ENCODE measurements around the gene MOSMO. TPM values are rescaled to one million over a fixed set of nuclear protein-coding genes. Genes with fewer than 3 reads are reported as not detected.

MOSMO gene
- total RNA-seq, 4 donors from 2014 or later, result 8.4 to 68.5 (median 17.2) TPM

DNA sequence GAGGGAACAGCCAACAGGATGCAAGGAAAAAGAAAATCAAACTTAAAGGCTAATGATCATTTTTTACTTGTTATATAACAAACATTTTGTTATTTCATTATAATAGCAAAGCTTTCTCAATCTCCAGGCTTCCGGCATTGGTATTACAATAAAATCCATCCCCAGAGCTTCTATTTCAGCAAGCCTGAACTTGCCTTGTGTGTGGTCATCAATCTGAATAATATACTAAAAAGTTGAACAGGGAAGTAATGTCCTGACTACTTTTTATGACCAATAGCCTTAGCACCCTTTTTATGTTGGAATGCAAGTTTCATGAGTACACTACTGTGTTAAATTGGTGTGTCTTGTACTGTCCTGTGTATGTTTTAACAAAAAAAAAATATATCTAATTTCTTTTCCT, 57.3 kb downstream of the MOSMO start:
- Histone ChIP-seq H3K27ac (no peak overlapping the region), H3K9me3 (no peaks in the 10 kb centered on the region), H3K4me3 (no peak overlapping the region), H3K36me3 (peaks cover 0 to 2% (median 0%) of the 10 kb centered on the region in 4 donors), H3K27me3 (no peaks in the 10 kb centered on the region), H3K4me1 (no peaks in the 10 kb centered on the region)
- intact Hi-C loops (cut with DNase I; ENCODE audit: low total_unique reads), result no loop called here
- 96 to 100% methylated on average over 1 of the region's 1 CpG for WGBS, 2 donors (ENCODE audit: low coverage in 1 of 2)
- TF ChIP-seq POLR2AphosphoS5 (IDR thresholded peaks at IDR 0.05), result no peak
- TF ChIP-seq, protein P1, sequence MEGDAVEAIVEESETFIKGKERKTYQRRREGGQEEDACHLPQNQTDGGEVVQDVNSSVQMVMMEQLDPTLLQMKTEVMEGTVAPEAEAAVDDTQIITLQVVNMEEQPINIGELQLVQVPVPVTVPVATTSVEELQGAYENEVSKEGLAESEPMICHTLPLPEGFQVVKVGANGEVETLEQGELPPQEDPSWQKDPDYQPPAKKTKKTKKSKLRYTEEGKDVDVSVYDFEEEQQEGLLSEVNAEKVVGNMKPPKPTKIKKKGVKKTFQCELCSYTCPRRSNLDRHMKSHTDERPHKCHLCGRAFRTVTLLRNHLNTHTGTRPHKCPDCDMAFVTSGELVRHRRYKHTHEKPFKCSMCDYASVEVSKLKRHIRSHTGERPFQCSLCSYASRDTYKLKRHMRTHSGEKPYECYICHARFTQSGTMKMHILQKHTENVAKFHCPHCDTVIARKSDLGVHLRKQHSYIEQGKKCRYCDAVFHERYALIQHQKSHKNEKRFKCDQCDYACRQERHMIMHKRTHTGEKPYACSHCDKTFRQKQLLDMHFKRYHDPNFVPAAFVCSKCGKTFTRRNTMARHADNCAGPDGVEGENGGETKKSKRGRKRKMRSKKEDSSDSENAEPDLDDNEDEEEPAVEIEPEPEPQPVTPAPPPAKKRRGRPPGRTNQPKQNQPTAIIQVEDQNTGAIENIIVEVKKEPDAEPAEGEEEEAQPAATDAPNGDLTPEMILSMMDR (IDR thresholded peaks at IDR 0.05), result no peak
- TF ChIP-seq EP300 (IDR thresholded peaks at IDR 0.05; ENCODE audit: low read depth), result no peak
- TF ChIP-seq POLR2A (IDR thresholded peaks at IDR 0.05), result no peak
- in situ Hi-C loops (cut with MboI; ENCODE audit: low pct_ligation_motif_present in 1 of 4, low pct_unique_long_range_greater_than_20kb in 1 of 4, low sequenced_read_pairs in 3 of 4), result loop anchor here in 1 of 4 donors (10.0 kb wide), 1 partner anchor 60 kb away; the partner anchor contains the start of genes MOSMO and PDZD9
- no peak for DNase-seq

DNA sequence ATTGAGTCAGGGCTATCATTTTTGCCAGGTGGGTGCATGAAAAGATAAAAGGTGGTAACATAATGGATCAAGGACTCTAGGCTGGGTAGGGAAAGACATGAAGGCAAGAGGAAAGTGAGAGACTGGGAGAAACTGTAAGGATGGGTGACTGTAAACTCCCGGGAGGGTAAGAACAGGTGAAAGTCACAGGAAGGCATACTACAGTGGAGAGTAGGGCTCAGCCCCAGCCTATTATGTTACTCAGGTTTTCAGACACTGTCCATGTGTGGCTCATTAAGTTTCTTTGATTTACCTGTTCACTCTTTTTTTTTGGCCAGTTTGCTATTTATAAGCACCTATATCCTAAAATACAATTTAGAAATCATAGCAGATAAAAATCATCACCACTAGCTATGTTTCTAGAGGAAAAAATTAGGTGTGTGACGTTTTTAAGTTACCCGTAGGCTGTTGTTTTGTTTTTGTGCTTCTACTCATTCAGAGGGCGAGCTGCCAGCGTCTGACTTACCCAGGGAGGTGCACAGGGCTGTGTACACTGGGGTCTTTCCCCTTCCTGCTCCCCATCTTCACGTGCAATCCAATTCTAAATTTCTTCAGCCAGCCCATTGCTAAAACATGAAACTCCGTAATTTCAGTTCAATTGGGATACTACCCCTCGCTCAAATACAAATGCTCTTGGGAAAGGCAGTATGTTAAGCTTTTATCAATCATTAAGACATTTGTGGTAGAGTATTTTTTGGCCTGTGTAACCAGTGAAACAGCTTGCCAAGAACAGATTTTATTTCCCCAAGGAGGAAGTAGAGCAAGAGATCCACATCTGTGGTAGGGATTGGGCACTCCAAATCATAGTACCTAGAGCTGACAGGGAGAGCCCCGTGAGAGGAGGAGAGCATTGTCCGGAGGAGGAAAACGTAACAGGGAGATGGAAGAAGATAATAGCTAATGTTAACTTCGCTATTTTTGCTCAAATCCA, 62.7 kb downstream of the MOSMO start:
- no peak overlapping the region for H3K4me3 ChIP-seq
- H3K27ac ChIP-seq, result no peak overlapping the region
- intact Hi-C loops (cut with DNase I; ENCODE audit: low total_unique reads) (no loop called here), in situ Hi-C loops (cut with MboI; ENCODE audit: low pct_ligation_motif_present in 1 of 4, low pct_unique_long_range_greater_than_20kb in 1 of 4, low sequenced_read_pairs in 3 of 4) (loop anchor here in 2 of 4 donors (5.0 to 10.0 kb wide), 2 partner anchors 73 to 76 kb away; no protein-coding TSS in a partner anchor)
- WGBS, 2 donors (ENCODE audit: low coverage in 1 of 2), result 59 to 69% methylated on average over 9 to 12 of the region's 12 CpGs
- DNase-seq, result no peak
- peaks cover 0 to 2% (median 0%) of the 10 kb centered on the region in 4 donors for H3K36me3 ChIP-seq
- no peaks in the 10 kb centered on the region for H3K27me3 ChIP-seq
- TF ChIP-seq POLR2A (IDR thresholded peaks at IDR 0.05), result no peak
- TF ChIP-seq POLR2AphosphoS5 (IDR thresholded peaks at IDR 0.05), result no peak
- TF ChIP-seq, protein P1 (IDR thresholded peaks at IDR 0.05), result no peak
- no peak for TF ChIP-seq EP300 (IDR thresholded peaks at IDR 0.05; ENCODE audit: low read depth)
- no peaks in the 10 kb centered on the region for H3K4me1 ChIP-seq
- no peaks in the 10 kb centered on the region for H3K9me3 ChIP-seq

DNA sequence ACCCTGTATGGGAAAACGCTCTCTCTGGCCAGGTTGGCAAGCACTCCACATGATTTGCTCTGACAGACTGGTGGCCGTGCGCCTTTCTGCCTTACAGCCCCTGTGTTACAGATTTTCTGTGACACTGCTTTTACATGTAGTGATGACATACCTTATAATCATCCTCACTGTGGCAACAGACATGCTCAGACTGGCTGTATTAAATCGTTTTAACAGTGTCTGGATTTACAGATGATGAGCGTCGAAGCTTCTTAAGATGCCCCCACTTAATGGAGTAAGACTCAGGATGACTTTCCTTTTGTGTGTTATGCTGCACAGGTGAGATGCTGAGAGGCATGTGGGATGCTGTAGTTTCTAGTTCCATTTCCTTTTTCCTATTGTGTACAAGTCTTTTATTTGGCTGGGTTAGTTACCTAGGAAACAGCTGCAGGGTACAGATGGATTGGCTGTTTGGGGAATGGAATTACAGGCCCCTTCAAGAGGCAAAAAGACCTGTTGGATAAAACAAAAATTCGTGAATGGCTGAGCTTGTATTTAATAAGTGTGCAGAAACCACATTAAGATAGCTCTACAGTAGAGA, 63.5 kb downstream of the MOSMO start:
- in situ Hi-C loops (cut with MboI; ENCODE audit: low pct_ligation_motif_present in 1 of 4, low pct_unique_long_range_greater_than_20kb in 1 of 4, low sequenced_read_pairs in 3 of 4) (loop anchor here in 2 of 4 donors (5.0 to 10.0 kb wide), 2 partner anchors 74 to 77 kb away; no protein-coding TSS in a partner anchor), intact Hi-C loops (cut with DNase I; ENCODE audit: low total_unique reads) (no loop called here)
- Histone ChIP-seq H3K27me3 (no peaks in the 10 kb centered on the region), H3K9me3 (no peaks in the 10 kb centered on the region), H3K4me3 (no peak overlapping the region), H3K27ac (no peak overlapping the region), H3K36me3 (peaks cover 0 to 2% (median 0%) of the 10 kb centered on the region in 4 donors), H3K4me1 (no peaks in the 10 kb centered on the region)
- TF ChIP-seq POLR2AphosphoS5 (IDR thresholded peaks at IDR 0.05), result no peak
- no peak for TF ChIP-seq EP300 (IDR thresholded peaks at IDR 0.05; ENCODE audit: low read depth)
- TF ChIP-seq, protein P1 (IDR thresholded peaks at IDR 0.05), result no peak
- TF ChIP-seq POLR2A (IDR thresholded peaks at IDR 0.05), result no peak
- 94 to 95% methylated on average over 7 of the region's 7 CpGs for WGBS, 2 donors (ENCODE audit: low coverage in 1 of 2)
- DNase-seq, result no peak

DNA sequence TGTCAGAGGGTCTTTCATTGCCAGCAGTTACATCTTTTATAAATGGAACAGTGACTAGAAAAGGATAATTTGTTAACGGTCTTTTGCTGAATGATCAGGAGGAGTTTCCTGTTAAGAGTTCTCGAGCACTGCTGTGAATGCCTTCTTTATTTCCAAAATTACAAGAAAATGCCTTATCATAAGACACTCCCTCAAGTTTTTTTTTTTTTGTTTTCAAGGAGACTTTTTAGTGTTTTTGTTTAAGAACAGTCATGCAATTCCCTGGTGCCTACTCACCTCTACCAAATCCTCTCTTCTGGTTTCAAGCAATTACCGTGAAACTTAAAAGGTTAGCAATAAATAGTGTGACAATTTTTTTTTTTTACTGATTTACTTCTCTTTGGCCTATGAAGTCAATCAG, 65.4 kb downstream of the MOSMO start:
- in situ Hi-C loops (cut with MboI; ENCODE audit: low pct_ligation_motif_present in 1 of 4, low pct_unique_long_range_greater_than_20kb in 1 of 4, low sequenced_read_pairs in 3 of 4), result loop anchor here in 2 of 4 donors (5.0 to 10.0 kb wide), 2 partner anchors 76 to 79 kb away; no protein-coding TSS in a partner anchor
- Histone ChIP-seq H3K4me3 (no peak overlapping the region), H3K27me3 (no peaks in the 10 kb centered on the region), H3K27ac (no peak overlapping the region), H3K9me3 (no peaks in the 10 kb centered on the region), H3K4me1 (no peaks in the 10 kb centered on the region), H3K36me3 (no peaks in the 10 kb centered on the region)
- WGBS, 2 donors (ENCODE audit: low coverage in 1 of 2), result 82 to 86% methylated on average over 2 to 3 of the region's 3 CpGs
- no peak for DNase-seq
- TF ChIP-seq, protein P1 (IDR thresholded peaks at IDR 0.05), result no peak
- TF ChIP-seq POLR2A (IDR thresholded peaks at IDR 0.05) (no peak), EP300 (IDR thresholded peaks at IDR 0.05; ENCODE audit: low read depth) (no peak), POLR2AphosphoS5 (IDR thresholded peaks at IDR 0.05) (no peak)
- intact Hi-C loops (cut with DNase I; ENCODE audit: low total_unique reads), result no loop called here
